Epidermal melanocyte (primary cell): Measurements from ENCODE around the gene ZNF722.
"Not testable (repeated sequence)": the region's sequence is repeated elsewhere in the genome, so short reads cannot be mapped to it uniquely, and the experiment has no call there.

Source experiments
- DNase-seq: peaks from one replicate; pipeline ENCODE4 v3.0.0; 2011; ENCODE audit warnings: low spot score; ENCODE audit not compliant: insufficient read length

The ZNF722 gene

DNA sequence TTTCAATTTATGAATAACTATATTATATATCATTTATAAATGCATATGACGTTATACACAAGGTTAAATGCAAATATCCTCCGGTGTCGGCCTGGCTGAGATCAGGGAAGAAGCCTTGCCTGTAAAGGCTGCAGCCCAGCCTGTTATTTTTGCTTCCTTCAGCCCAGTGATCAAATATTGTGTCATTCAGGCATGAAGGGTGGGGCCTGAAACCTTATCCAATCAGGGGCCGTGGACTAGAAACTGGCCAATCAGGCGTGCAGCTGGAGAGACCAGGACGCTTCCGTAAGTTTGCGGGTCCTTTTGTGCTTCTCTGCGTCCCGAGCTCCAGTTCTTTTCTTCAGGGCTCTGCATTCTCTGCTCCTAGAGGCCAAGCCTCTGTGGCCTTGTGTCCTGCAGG is at the start of gene ZNF722:
ZNF722 (plus strand) TSS at position 301 of the 400 bp plus-strand sequence. CDS start 113 bp downstream, outside the sequence.
- DNase-seq = no peak

GRCh38 chr7:63953181-63953580 is 45.5 kb upstream of the ZNF722 start:
- DNase-seq = no peak

GRCh38 chr7:63968629-63969028 is 30.0 kb upstream of the ZNF722 start:
- no peak for DNase-seq

DNA sequence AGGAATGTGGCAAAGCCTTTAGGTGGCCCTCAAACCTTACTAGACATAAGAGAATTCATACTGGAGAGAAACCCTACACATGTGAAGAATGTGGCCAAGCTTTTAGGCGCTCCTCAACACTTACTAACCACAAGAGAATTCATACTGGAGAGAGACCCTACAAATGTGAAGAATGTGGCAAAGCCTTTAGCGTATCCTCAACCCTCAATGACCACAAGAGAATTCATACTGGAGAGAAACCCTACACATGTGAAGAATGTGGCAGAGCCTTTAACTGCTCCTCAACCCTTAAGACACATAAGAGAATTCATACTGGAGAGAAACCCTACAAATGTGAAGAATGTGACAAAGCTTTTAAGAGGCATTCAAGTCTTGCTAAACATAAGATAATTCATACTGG is 16.8 kb downstream of the ZNF722 start:
- DNase-seq = not testable (repeated sequence)

DNA sequence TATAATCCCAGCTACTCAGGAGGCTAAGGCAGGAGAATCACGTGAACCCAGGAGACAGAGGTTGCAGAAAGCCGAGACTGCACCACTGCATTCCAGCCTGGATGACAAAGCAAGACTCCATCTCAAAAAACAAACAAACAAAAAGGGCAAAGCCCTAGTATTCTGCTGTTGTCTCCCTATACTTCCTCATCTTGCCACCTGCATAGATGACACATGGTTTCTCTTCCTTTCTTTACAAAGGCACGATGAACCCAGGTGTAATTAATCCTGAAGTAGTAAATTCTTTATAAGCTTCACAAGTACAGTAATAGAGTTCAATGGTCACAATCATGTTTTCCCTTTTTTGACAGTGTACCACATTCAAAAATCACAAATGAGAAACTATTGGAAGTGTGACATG is 36.7 kb downstream of the ZNF722 start:
- no peak for DNase-seq

- no peak for DNase-seq
These were observed 38.4 kb downstream of the ZNF722 start for GRCh38 chr7:64037095-64037494.

- no peak for DNase-seq
These were observed 46.8 kb downstream of the ZNF722 start, which contains the start of gene ZNF727 for GRCh38 chr7:64045301-64046040. Gene ZNF727, plus strand, starts transcription at chr7:64045434. Its CDS starts 188 bp downstream, at chr7:64045622.

DNA sequence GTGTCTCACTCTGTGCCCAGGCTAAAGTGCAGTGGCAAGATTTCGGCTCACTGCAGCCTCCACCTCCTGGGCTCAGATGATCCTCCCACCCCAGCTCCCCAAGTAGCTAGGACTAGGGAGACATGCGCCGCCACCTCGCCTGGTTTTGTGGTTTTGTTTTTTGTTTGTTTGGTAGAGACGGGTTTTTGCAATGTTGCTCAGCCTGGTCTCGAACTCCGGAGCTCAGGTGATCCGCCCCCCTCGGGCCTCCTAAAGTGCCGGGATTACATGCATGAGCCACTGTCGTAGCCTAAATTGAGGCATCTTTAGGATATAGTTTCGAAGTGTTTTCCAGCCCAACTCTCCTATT is 47.4 kb downstream of the ZNF722 start:
- DNase-seq = no peak
